Neural cell (in vitro differentiated cells): Measurements from ENCODE around the gene USP17L20. TPM values are rescaled to one million over a fixed set of nuclear protein-coding genes. Genes with fewer than 3 reads are reported as not detected.

Experiments
- polyA plus RNA-seq: library from polyadenylated mRNA; depleted of rRNA; stranded (reverse); fragments of >200 nt; gene quantifications from 2 replicates; pipeline ENCODE4 v1.2.3, GENCODE V29; 2014

Gene USP17L20
- polyA plus RNA-seq, 1 donor from 2014 or later, result not detected

Other genes with a start within 250 kb of the USP17L20 start
- gene FAM90A26, start 87.7 kb upstream of the USP17L20 start, polyA plus RNA-seq, result not detected in 2 replicates
- gene USP17L10, start 47.5 kb upstream of the USP17L20 start, polyA plus RNA-seq, result not detected in 2 replicates
- gene USP17L11, start 42.7 kb upstream of the USP17L20 start, polyA plus RNA-seq, result not detected in 2 replicates
- not detected in 2 replicates for gene USP17L12, start 38.0 kb upstream of the USP17L20 start, polyA plus RNA-seq
- gene USP17L13, start 33.2 kb upstream of the USP17L20 start, polyA plus RNA-seq, result not detected in 2 replicates
- not detected in 2 replicates for gene USP17L15, start 23.7 kb upstream of the USP17L20 start, polyA plus RNA-seq
- gene USP17L17, start 14.2 kb upstream of the USP17L20 start, polyA plus RNA-seq, result not detected in 2 replicates
- not detected in 2 replicates for gene USP17L18, start 9.5 kb upstream of the USP17L20 start, polyA plus RNA-seq
- not detected in 2 replicates for gene USP17L19, start 4.7 kb upstream of the USP17L20 start, polyA plus RNA-seq
- gene USP17L21, start 4.7 kb downstream of the USP17L20 start, polyA plus RNA-seq, result not detected in 2 replicates
- gene USP17L22, start 9.5 kb downstream of the USP17L20 start, polyA plus RNA-seq, result not detected in 2 replicates
- not detected in 2 replicates for gene USP17L24, start 67.0 kb downstream of the USP17L20 start, polyA plus RNA-seq
- not detected in 2 replicates for gene USP17L25, start 71.8 kb downstream of the USP17L20 start, polyA plus RNA-seq
- not detected in 2 replicates for gene USP17L26, start 76.5 kb downstream of the USP17L20 start, polyA plus RNA-seq
- gene USP17L5, start 81.3 kb downstream of the USP17L20 start, polyA plus RNA-seq, result not detected in 2 replicates
- gene USP17L27, start 86.0 kb downstream of the USP17L20 start, polyA plus RNA-seq, result not detected in 2 replicates
- gene USP17L28, start 90.8 kb downstream of the USP17L20 start, polyA plus RNA-seq, result not detected in 2 replicates
- not detected in 2 replicates for gene USP17L29, start 95.5 kb downstream of the USP17L20 start, polyA plus RNA-seq
- not detected in 2 replicates for gene USP17L30, start 105.0 kb downstream of the USP17L20 start, polyA plus RNA-seq
- gene DEFB131A, start 186.3 kb downstream of the USP17L20 start, polyA plus RNA-seq, result not detected in 2 replicates